ENCODE data around the gene SLC4A4. TPM values are rescaled to one million over a fixed set of nuclear protein-coding genes. Genes with fewer than 3 reads are reported as not detected.
A peak's percentile ranks its signal among the peaks of the same experiment; 100 is the strongest.

The SLC4A4 gene
- total and polyA plus RNA-seq, 2 of the 13 experiments (the other 11 are each of a cell fraction or from before 2014, with no cell fraction given), result 0.01 TPM; not detected in 1

DNA sequence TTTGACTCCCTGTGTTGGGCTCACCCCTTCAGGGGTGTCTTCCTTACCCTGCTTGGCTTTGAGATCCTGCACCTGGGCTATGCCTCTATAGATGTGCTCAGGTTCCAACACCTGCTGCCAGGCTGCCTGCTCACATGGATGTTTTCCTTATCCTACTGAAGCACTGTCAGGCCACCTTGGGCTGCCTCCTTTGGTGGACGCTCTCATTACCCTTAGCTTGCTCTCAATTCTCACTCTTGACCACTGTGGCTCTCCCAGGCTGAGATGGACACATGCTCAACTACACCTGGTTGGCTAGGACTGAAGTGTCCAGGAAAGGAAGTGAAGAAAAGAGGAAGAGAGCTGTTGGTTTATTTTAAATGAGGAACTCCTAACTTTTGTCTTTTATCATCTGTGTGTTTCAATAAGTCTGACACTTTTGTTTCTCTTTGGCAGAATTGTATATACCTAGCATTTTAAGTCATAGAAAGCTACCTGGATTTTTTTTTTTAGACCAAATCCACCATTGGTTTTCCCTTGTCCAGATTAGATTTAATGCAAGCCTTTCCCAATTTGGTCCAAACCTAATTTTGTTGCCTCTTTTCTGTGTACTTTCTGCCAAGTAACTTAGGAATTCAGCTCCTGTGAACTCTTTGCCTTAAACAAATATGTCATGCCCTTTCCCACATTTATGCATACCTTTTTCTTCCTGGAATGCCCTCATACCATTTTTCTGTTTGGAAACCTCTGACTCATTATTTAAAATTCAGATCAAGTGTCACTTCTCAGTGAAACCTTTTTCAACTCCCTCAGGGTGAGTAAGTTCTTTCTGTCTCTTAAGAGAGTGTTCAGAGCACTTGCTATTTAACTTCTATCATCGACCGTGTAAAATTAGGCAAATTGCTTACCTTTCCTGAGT, 269.2 kb downstream of the SLC4A4 start (continued):
- TF ChIP-seq, protein P1, sequence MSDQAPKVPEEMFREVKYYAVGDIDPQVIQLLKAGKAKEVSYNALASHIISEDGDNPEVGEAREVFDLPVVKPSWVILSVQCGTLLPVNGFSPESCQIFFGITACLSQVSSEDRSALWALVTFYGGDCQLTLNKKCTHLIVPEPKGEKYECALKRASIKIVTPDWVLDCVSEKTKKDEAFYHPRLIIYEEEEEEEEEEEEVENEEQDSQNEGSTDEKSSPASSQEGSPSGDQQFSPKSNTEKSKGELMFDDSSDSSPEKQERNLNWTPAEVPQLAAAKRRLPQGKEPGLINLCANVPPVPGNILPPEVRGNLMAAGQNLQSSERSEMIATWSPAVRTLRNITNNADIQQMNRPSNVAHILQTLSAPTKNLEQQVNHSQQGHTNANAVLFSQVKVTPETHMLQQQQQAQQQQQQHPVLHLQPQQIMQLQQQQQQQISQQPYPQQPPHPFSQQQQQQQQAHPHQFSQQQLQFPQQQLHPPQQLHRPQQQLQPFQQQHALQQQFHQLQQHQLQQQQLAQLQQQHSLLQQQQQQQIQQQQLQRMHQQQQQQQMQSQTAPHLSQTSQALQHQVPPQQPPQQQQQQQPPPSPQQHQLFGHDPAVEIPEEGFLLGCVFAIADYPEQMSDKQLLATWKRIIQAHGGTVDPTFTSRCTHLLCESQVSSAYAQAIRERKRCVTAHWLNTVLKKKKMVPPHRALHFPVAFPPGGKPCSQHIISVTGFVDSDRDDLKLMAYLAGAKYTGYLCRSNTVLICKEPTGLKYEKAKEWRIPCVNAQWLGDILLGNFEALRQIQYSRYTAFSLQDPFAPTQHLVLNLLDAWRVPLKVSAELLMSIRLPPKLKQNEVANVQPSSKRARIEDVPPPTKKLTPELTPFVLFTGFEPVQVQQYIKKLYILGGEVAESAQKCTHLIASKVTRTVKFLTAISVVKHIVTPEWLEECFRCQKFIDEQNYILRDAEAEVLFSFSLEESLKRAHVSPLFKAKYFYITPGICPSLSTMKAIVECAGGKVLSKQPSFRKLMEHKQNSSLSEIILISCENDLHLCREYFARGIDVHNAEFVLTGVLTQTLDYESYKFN (CRISPR knock-in tag; conservative IDR thresholded peaks at IDR 0.05), result peak; percentile 37; the same call in 1 of the 2 replicates
- TF ChIP-seq CREM (IDR thresholded peaks at IDR 0.05), result peak; percentile 20; the same call in 1 of the 2 replicates
- no peak for TF ChIP-seq CREM (CRISPR knock-in tag; IDR thresholded peaks at IDR 0.05)
- TF ChIP-seq TEAD3 (CRISPR knock-in tag; optimal IDR thresholded peaks at IDR 0.05; ENCODE audit: borderline replicate concordance), result peak; percentile 88
- TF ChIP-seq, protein P2, sequence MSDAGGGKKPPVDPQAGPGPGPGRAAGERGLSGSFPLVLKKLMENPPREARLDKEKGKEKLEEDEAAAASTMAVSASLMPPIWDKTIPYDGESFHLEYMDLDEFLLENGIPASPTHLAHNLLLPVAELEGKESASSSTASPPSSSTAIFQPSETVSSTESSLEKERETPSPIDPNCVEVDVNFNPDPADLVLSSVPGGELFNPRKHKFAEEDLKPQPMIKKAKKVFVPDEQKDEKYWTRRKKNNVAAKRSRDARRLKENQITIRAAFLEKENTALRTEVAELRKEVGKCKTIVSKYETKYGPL (CRISPR knock-in tag; IDR thresholded peaks at IDR 0.05), result no peak
- peak; percentile 72 for TF ChIP-seq FOSL2 (CRISPR knock-in tag; IDR thresholded peaks at IDR 0.05)
- TF ChIP-seq, protein P3, sequence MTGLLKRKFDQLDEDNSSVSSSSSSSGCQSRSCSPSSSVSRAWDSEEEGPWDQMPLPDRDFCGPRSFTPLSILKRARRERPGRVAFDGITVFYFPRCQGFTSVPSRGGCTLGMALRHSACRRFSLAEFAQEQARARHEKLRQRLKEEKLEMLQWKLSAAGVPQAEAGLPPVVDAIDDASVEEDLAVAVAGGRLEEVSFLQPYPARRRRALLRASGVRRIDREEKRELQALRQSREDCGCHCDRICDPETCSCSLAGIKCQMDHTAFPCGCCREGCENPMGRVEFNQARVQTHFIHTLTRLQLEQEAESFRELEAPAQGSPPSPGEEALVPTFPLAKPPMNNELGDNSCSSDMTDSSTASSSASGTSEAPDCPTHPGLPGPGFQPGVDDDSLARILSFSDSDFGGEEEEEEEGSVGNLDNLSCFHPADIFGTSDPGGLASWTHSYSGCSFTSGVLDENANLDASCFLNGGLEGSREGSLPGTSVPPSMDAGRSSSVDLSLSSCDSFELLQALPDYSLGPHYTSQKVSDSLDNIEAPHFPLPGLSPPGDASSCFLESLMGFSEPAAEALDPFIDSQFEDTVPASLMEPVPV (CRISPR knock-in tag; IDR thresholded peaks at IDR 0.05), result no peak
- TF ChIP-seq FOXP1 (IDR thresholded peaks at IDR 0.05), result no peak
- 0 out of 2 replicates have a peak, but pooled peaks have one; percentile 7 for TF ChIP-seq FOXP1 (CRISPR knock-in tag; IDR thresholded peaks at IDR 0.05)
- TF ChIP-seq, protein P4, sequence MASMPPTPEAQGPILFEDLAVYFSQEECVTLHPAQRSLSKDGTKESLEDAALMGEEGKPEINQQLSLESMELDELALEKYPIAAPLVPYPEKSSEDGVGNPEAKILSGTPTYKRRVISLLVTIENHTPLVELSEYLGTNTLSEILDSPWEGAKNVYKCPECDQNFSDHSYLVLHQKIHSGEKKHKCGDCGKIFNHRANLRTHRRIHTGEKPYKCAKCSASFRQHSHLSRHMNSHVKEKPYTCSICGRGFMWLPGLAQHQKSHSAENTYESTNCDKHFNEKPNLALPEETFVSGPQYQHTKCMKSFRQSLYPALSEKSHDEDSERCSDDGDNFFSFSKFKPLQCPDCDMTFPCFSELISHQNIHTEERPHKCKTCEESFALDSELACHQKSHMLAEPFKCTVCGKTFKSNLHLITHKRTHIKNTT (CRISPR knock-in tag; IDR thresholded peaks at IDR 0.05), result no peak
- TF ChIP-seq ZNF672 (CRISPR knock-in tag; IDR thresholded peaks at IDR 0.05), result no peak
- no peak for TF ChIP-seq RBFOX2 (IDR thresholded peaks at IDR 0.05; ENCODE audit: low read depth, low read length)
- TF ChIP-seq, protein P5, sequence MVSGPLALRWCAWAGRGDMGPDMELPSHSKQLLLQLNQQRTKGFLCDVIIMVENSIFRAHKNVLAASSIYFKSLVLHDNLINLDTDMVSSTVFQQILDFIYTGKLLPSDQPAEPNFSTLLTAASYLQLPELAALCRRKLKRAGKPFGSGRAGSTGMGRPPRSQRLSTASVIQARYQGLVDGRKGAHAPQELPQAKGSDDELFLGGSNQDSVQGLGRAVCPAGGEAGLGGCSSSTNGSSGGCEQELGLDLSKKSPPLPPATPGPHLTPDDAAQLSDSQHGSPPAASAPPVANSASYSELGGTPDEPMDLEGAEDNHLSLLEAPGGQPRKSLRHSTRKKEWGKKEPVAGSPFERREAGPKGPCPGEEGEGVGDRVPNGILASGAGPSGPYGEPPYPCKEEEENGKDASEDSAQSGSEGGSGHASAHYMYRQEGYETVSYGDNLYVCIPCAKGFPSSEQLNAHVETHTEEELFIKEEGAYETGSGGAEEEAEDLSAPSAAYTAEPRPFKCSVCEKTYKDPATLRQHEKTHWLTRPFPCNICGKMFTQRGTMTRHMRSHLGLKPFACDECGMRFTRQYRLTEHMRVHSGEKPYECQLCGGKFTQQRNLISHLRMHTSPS (CRISPR knock-in tag; IDR thresholded peaks at IDR 0.05; ENCODE audit: low read depth), result no peak
- TF ChIP-seq, protein P6, sequence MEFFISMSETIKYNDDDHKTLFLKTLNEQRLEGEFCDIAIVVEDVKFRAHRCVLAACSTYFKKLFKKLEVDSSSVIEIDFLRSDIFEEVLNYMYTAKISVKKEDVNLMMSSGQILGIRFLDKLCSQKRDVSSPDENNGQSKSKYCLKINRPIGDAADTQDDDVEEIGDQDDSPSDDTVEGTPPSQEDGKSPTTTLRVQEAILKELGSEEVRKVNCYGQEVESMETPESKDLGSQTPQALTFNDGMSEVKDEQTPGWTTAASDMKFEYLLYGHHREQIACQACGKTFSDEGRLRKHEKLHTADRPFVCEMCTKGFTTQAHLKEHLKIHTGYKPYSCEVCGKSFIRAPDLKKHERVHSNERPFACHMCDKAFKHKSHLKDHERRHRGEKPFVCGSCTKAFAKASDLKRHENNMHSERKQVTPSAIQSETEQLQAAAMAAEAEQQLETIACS (CRISPR knock-in tag; IDR thresholded peaks at IDR 0.05), result no peak
- TF ChIP-seq YY1 (IDR thresholded peaks at IDR 0.05; ENCODE audit: insufficient read depth, insufficient replicate concordance, low read depth, low read length), result no peak
- peak; percentile 40; the same call in 1 of the 2 replicates for TF ChIP-seq GATAD2A (CRISPR knock-in tag; IDR thresholded peaks at IDR 0.05)
- no peak for TF ChIP-seq ZNF747 (CRISPR knock-in tag; IDR thresholded peaks at IDR 0.05; ENCODE audit: borderline replicate concordance)
- no peak for TF ChIP-seq RAD21 (CRISPR knock-in tag; IDR thresholded peaks at IDR 0.05)
- TF ChIP-seq FOXA3 (CRISPR knock-in tag; IDR thresholded peaks at IDR 0.05), result peak; percentile 58
- TF ChIP-seq HMG20A (CRISPR knock-in tag; IDR thresholded peaks at IDR 0.05; ENCODE audit: borderline replicate concordance), result peak; percentile 41; the same call in 1 of the 2 replicates

All from HepG2 (cell line).